GM19023 (cell line): ENCODE data around the gene NFRKB.

Experiments used
- ATAC-seq: cut with Tn5 transposase; IDR thresholded peaks from one replicate; pipeline ENCODE4 v1.9.1; 2021; ENCODE audit warnings: mild to moderate bottlenecking, moderate library complexity; ENCODE audit not compliant: unreplicated experiment

Gene NFRKB

GRCh38 chr11:129846508-129847335 is 48.7 kb downstream of the NFRKB start:
- no peak for ATAC-seq
